Measurements from ENCODE around the gene FOXN4. TPM values are rescaled to one million over a fixed set of nuclear protein-coding genes. Genes with fewer than 3 reads are reported as not detected.

FOXN4 gene
- total RNA-seq, 4 donors from 2014 or later, result not detected

GRCh38 chr12:109286252-109286651 is 22.8 kb downstream of the FOXN4 start:
- no peak overlapping the region for H3K4me3 ChIP-seq
- no peak for TF ChIP-seq POLR2AphosphoS5 (IDR thresholded peaks at IDR 0.05)
- no peak for TF ChIP-seq EP300 (IDR thresholded peaks at IDR 0.05)
- TF ChIP-seq, protein P1, sequence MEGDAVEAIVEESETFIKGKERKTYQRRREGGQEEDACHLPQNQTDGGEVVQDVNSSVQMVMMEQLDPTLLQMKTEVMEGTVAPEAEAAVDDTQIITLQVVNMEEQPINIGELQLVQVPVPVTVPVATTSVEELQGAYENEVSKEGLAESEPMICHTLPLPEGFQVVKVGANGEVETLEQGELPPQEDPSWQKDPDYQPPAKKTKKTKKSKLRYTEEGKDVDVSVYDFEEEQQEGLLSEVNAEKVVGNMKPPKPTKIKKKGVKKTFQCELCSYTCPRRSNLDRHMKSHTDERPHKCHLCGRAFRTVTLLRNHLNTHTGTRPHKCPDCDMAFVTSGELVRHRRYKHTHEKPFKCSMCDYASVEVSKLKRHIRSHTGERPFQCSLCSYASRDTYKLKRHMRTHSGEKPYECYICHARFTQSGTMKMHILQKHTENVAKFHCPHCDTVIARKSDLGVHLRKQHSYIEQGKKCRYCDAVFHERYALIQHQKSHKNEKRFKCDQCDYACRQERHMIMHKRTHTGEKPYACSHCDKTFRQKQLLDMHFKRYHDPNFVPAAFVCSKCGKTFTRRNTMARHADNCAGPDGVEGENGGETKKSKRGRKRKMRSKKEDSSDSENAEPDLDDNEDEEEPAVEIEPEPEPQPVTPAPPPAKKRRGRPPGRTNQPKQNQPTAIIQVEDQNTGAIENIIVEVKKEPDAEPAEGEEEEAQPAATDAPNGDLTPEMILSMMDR (IDR thresholded peaks at IDR 0.05), result no peak
- TF ChIP-seq POLR2A (IDR thresholded peaks at IDR 0.05), result no peak
- ATAC-seq, result no peak
- H3K27ac ChIP-seq, result no peak overlapping the region
- no peaks in the 10 kb centered on the region for H3K36me3 ChIP-seq
- H3K27me3 ChIP-seq, result no peaks in the 10 kb centered on the region
- H3K9me3 ChIP-seq, result no peaks in the 10 kb centered on the region
- H3K4me1 ChIP-seq, result peaks cover 0 to 8% (median 5%) of the 10 kb centered on the region in 3 donors

DNA sequence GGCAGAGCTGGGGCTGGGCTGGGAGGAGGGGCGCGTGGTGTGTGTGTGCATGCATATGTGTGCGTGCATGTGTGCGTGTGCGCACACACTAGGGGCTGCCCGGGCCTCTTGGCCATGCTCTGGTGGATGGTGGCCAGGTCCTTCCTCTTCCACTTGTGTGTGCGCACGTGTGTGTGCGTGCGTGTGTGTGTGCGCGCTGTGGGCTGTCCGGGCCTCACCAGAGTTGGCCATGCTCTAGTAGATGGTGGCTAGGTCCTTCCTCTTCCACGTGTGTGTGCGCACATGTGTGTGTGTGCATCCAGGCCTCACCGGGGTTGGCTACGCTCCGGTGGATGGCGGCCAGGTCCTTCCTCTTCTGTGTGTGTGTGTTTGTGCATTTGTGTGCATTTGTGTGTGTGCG is 24.7 kb downstream of the FOXN4 start:
- ATAC-seq, result peak; percentile 13
- Histone ChIP-seq H3K4me3 (no peak overlapping the region), H3K27ac (no peak overlapping the region), H3K27me3 (no peaks in the 10 kb centered on the region), H3K4me1 (peaks cover 0 to 5% (median 2%) of the 10 kb centered on the region in 3 donors), H3K9me3 (no peaks in the 10 kb centered on the region), H3K36me3 (no peaks in the 10 kb centered on the region)
- no peak for TF ChIP-seq POLR2A (IDR thresholded peaks at IDR 0.05)
- no peak for TF ChIP-seq POLR2AphosphoS5 (IDR thresholded peaks at IDR 0.05)
- TF ChIP-seq EP300 (IDR thresholded peaks at IDR 0.05), result no peak
- TF ChIP-seq, protein P1 (IDR thresholded peaks at IDR 0.05), result no peak
- 88 to 100% methylated on average over 2 to 10 of the region's 20 CpGs for WGBS, 2 donors (ENCODE audit: low coverage in 1 of 2)

GRCh38 chr12:109281452-109281851 is 27.6 kb downstream of the FOXN4 start:
- no peak for ATAC-seq
- Histone ChIP-seq H3K9me3 (no peaks in the 10 kb centered on the region), H3K4me1 (peaks cover 0 to 25% (median 16%) of the 10 kb centered on the region in 3 donors), H3K27ac (no peak overlapping the region), H3K4me3 (no peak overlapping the region), H3K27me3 (no peaks in the 10 kb centered on the region), H3K36me3 (no peaks in the 10 kb centered on the region)
- no peak for TF ChIP-seq EP300 (IDR thresholded peaks at IDR 0.05)
- TF ChIP-seq, protein P1 (IDR thresholded peaks at IDR 0.05), result no peak
- TF ChIP-seq POLR2AphosphoS5 (IDR thresholded peaks at IDR 0.05), result no peak
- TF ChIP-seq POLR2A (IDR thresholded peaks at IDR 0.05), result no peak
- WGBS, 2 donors (ENCODE audit: low coverage in 1 of 2), result 80 to 93% methylated on average over 2 to 10 of the region's 17 CpGs

GRCh38 chr12:109279525-109279924 is 29.6 kb downstream of the FOXN4 start:
- WGBS, 2 donors (ENCODE audit: low coverage in 1 of 2), result no CpG with 5 or more reads among the region's 13 CpGs
- Histone ChIP-seq H3K36me3 (no peaks in the 10 kb centered on the region), H3K27me3 (no peaks in the 10 kb centered on the region), H3K27ac (no peak overlapping the region), H3K4me1 (peaks cover 0 to 25% (median 16%) of the 10 kb centered on the region in 3 donors), H3K4me3 (no peak overlapping the region), H3K9me3 (no peaks in the 10 kb centered on the region)
- TF ChIP-seq POLR2A (IDR thresholded peaks at IDR 0.05) (no peak), EP300 (IDR thresholded peaks at IDR 0.05) (no peak), POLR2AphosphoS5 (IDR thresholded peaks at IDR 0.05) (no peak)
- TF ChIP-seq, protein P1 (IDR thresholded peaks at IDR 0.05), result no peak
- no peak for ATAC-seq

GRCh38 chr12:109278912-109279311 is 30.2 kb downstream of the FOXN4 start:
- H3K27ac ChIP-seq, result peak overlapping the region in 2 of 4 donors; percentile 38 to 53
- no peaks in the 10 kb centered on the region for H3K27me3 ChIP-seq
- TF ChIP-seq POLR2A (IDR thresholded peaks at IDR 0.05) (no peak), POLR2AphosphoS5 (IDR thresholded peaks at IDR 0.05) (no peak), EP300 (IDR thresholded peaks at IDR 0.05) (no peak)
- TF ChIP-seq, protein P1 (IDR thresholded peaks at IDR 0.05), result no peak
- no peak overlapping the region for H3K4me3 ChIP-seq
- ATAC-seq, result no peak
- peaks cover 0 to 25% (median 16%) of the 10 kb centered on the region in 3 donors for H3K4me1 ChIP-seq
- WGBS, 2 donors (ENCODE audit: low coverage in 1 of 2), result 72% methylated on average over 7 of the region's 10 CpGs; no CpG with 5 or more reads in 1 of the 2 donors
- no peaks in the 10 kb centered on the region for H3K36me3 ChIP-seq
- H3K9me3 ChIP-seq, result no peaks in the 10 kb centered on the region
